GM12864 (cell line): Measurements from ENCODE around the gene MALL.
"Not testable (repeated sequence)": the region's sequence is repeated elsewhere in the genome, so short reads cannot be mapped to it uniquely, and the experiment has no call there.

Experiments
- DNase-seq: peaks from one replicate; pipeline ENCODE4 v3.0.0-alpha.2; 2011; ENCODE audit warnings: low read depth
- H3K4me3 ChIP-seq: 2 replicates; pipeline ENCODE4 v1.5.1; 2011; ENCODE audit warnings: mild to moderate bottlenecking, low read depth, low read length, control low read depth

Gene MALL

DNA sequence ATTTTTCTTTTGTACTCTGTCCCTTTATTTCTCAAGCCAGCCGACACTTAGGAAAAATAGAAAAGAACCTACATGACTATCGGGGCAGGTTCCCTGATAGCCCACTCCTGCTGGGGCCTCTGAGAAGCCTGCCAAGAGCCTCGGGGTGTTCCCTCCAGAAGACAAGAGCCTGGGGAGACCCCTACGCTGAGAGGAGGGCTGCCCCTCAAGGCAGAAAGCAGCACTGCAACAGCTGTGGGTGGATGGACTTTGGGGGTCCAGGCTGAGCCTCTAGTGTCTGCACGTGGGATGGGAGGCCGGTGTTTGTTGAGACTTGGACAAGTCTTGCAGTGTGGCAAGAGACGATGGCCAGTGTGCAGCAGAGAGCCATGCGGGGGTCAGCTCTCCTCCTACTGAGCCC, 32.5 kb downstream of the MALL start:
- not testable (repeated sequence) for DNase-seq, H3K4me3 ChIP-seq

- not testable (repeated sequence) for DNase-seq, H3K4me3 ChIP-seq
Measured at GRCh38 chr2:110078104-110078503, 37.5 kb downstream of the MALL start.

DNA sequence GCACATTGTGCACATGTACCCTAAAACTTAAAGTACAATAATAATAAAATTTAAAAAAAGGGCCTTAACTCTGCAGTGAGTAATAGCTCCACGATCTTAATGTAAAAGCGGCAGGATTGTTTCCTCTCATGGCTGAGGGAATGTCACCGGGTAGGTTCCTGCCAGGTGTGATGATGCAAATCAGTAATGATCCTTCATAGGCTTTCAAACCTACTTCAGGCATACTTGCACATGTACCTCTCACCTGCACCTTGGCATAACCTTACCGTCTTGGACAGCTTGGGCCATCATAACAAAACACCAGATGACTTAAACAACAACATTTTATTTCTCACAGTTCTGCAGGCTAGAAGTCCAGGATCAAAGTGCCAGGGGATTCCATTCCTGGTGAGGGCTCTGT, 39.7 kb downstream of the MALL start:
- not testable (repeated sequence) for DNase-seq, H3K4me3 ChIP-seq

GRCh38 chr2:110069869-110070268, 45.8 kb downstream of the MALL start:
- not testable (repeated sequence) for DNase-seq, H3K4me3 ChIP-seq

DNA sequence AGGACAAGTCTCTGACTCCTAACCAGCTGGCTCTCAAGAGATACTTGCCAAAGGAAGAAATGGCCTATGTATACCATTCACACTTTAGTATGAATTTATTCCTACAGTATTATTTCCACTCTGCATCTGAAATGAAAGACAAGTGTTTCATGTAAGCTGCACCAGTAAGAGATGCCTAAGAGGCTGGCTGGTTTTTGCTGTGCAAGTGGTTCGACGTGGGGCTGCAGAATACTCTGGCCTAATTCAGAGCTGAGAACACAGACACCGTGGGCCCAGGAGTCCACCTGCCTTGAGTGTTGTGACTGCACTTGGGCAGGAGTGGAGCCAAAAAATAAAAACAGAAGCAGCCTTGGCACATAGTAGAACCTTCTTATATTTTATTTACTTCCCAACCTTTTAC, 47.5 kb downstream of the MALL start:
- H3K4me3 ChIP-seq, DNase-seq: not testable (repeated sequence)

DNA sequence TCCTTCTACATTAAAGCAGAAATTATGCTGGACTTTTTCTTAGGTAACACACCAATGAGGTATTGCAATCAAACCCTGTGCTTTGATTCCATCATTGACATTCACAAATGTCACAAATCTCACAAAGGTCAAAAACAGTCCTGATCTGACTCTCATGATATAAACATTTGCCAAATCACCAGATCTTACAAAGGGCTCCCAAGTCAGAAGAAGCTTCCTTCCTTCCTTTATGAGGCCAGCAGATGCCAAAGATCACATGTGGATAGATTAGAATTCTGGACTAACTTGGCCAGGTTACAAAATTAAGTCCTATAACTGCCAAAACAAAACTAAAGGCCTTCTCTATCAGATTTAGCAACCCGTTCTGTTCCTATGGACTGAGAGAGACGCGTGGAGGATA, 53.3 kb downstream of the MALL start:
- DNase-seq, H3K4me3 ChIP-seq: not testable (repeated sequence)

- not testable (repeated sequence) for DNase-seq, H3K4me3 ChIP-seq
Measured at GRCh38 chr2:110060550-110060949, 55.1 kb downstream of the MALL start.

GRCh38 chr2:110059694-110060358, 55.8 kb downstream of the MALL start:
- not testable (repeated sequence) for H3K4me3 ChIP-seq, DNase-seq

GRCh38 chr2:110059009-110059693, 56.5 kb downstream of the MALL start:
- not testable (repeated sequence) for DNase-seq, H3K4me3 ChIP-seq

GRCh38 chr2:110058034-110058433, 57.6 kb downstream of the MALL start:
- not testable (repeated sequence) for H3K4me3 ChIP-seq, DNase-seq

- not testable (repeated sequence) for DNase-seq, H3K4me3 ChIP-seq
Measured at GRCh38 chr2:110055819-110056408, 59.7 kb downstream of the MALL start.

DNA sequence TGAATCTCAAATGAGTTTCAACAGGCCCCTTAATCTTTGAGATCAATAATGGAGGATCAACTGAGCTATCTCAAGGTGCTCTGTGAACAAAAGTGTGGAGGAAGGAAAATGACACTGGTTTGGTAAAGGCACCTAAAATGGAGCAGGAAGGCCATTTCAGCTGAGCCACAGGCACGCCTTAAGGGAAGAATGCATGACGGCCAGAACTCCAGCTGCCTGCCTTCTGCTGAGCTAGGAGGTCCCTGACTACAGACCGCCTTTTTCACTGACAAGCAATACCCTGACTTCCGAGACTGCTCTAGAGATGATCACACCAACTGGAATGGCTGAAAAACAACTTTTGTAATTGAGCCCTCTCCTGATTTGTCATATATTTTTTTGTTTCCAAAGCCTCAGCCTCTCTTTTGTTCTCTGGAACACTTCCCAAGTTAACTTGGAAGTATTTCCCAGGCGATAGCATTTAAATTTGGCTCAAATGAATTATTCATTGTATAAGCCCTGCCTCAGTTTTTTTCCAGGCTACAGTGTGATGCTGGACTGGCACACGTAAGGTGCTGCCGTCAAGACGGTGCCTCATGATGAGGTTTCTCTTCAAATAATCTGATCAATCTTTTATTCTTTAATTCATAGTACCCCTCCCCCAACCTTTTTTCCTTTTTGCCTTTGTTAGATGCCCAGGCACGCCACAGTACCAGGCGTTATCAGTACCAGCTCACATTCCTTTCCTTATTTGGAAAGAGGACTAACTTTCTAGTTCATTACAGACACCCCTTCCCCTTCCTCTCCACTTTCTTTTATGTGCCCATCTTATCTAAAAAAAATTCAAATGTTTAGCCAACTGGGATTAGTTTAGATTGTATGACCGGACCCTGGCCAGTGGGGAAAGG, 60.9 kb downstream of the MALL start:
- not testable (repeated sequence) for H3K4me3 ChIP-seq, DNase-seq

DNA sequence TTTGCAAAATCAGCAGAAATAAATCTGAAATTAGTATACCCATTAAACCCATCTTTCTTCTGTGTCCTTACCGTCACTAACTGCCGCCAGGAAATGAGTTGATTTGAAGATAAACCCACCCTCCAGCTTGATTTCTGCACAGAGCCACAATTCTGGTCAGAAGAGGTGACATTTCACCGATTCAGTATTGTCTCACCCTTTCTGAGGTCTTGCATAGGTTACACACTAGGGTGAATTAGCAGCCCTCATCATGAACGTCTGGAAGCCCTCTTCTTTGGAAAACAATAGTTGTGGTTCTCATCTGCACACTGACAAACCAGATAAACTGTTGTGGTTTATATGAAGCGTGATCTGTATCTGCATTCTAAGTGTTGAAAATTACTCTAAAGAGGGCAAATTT, 61.9 kb downstream of the MALL start:
- H3K4me3 ChIP-seq, DNase-seq: not testable (repeated sequence)

- not testable (repeated sequence) for DNase-seq, H3K4me3 ChIP-seq
Measured at GRCh38 chr2:110052166-110052565, 63.5 kb downstream of the MALL start.

GRCh38 chr2:110050222-110050621, 65.4 kb downstream of the MALL start:
- not testable (repeated sequence) for H3K4me3 ChIP-seq, DNase-seq

DNA sequence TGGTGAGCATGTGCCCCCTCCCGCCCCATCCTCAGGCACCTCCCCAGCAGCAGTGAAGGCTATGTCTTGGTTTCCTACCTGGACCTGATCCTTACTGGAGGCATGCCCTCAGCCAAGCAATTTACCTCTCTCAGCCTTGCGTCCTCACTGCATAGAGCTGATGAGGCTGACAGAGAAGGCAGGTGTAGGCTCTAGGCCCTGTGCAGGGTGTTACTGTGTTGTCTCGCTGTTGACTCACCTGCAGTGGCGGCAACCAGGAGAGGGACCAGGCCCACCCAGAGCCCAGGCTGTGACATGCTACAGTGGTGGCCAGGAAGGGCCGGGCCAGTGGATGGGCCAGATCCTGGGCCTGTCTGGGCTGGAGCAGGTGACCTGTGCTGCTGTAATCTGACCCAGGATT, 65.9 kb downstream of the MALL start:
- DNase-seq: not testable (repeated sequence)

GRCh38 chr2:110048255-110049197, 67.1 kb downstream of the MALL start:
- not testable (repeated sequence) for H3K4me3 ChIP-seq, DNase-seq

More for the DNA sequence above, 65.9 kb downstream of the MALL start:
- not testable (repeated sequence) for H3K4me3 ChIP-seq

DNA sequence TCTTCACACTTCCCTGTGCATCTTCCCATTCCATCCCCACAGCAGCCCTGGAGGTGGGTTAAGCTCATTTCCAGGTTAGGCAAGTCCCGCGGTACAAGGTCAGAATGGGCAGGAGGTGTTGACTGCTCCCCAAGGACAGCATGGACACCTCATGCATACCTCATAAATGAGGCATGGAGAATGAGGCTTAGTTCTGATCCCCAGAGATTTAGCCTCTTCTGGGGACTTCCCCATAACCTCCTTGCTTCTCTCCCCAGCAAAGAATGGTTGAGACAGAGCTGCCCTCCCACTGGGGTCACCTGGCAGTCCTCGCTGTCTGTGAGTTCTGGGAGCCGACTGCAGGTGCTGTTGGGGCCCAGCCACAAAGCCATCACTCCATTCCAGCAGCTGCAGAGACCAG, 68.4 kb downstream of the MALL start:
- not testable (repeated sequence) for DNase-seq

More for the DNA sequence above, 68.4 kb downstream of the MALL start:
- H3K4me3 ChIP-seq: not testable (repeated sequence)
